HG03103 (cell line): ENCODE data around the gene MTM1.

Experiments used
- ATAC-seq: cut with Tn5 transposase; IDR thresholded peaks from one replicate; pipeline ENCODE4 v1.9.1; 2021; ENCODE audit warnings: low read depth; ENCODE audit not compliant: unreplicated experiment

MTM1 gene

DNA sequence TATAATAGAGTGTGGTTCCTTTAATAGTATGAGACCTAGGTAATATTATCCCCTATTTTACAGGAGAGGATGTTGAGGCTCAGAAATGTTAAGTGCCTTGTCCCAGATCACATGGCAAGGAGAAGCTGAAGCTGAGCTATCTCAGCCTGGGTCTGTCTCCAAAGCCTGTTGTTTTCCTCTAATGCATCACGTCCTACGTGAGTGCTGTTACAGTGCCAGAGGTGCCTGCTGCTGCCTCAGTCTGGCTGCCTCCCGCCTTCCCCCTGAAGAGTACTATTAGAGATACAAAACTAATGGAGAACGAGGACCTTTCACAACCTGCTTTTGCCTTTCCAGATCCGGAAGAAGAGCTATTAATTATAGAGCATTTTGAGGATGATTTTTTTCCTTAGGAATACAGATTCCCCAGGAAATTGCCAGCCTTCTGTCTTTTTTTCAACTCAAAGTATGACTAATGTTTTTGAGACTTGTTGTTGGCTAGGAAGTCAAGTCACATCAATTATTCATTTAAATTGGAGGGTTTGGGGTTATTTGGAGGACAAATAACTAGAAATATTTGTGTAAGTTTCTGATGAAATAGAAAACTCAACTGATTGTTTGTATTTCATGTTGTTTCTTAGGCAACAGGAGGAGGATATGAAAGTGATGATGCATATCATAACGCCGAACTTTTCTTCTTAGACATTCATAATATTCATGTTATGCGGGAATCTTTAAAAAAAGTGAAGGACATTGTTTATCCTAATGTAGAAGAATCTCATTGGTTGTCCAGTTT lies 80.9 kb downstream of the MTM1 start:
- ATAC-seq, result no peak

DNA sequence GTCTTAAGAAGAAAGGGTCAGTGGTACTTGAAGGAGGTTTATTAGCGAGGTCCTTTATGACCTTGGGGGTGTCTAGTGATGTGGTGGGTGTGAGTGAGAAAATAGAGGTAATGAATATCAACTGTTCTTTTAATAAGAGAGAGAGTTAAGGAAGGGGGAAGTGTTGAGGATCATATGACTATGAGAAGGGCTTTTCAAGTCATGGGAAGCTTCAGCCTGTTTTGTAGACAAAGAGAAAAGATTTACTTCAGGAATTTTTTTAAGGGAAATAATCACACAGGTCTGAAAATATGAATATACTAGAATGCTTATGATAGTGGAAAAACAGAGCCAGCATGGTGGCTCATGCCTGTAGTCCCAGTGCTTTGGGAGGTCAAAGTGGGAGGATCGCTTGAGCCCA lies 83.5 kb downstream of the MTM1 start:
- ATAC-seq, result no peak

DNA sequence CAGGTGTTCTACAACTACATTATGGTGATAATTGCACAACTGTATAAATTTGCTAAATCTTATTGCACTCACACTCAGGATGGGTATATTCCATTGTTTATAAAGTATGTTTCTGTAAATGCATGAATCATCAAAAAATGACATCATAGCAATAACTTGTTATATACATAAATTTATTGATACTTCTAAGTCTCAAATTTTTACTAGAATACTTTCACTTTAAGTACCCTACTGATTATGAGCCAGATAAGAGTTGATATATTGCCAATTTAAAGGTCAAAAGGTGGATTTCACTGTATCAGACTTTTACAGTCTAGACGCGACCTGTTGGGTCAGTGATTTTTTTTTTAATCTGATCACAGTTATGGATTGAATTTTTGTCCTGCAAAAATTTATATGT lies 87.4 kb downstream of the MTM1 start:
- ATAC-seq, result no peak

DNA sequence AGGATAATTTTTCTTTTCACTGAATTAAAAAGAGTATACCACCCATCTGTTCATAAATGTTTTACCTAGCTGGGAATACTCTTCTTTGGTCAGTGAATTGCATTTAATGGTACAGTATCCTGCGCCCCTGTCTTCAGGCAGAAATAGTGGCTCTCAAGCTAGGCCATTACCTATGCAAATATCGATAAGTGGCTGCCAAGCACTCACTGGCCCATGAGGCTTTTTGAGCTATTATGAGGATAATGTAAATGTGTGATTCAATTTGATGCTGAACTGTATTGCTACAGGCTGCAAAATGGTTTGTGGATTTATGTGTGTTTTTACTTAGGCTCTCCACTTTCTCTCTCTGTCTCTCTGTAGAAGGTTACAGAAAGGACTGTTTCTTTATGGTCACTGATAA lies 94.7 kb downstream of the MTM1 start:
- ATAC-seq, result no peak

DNA sequence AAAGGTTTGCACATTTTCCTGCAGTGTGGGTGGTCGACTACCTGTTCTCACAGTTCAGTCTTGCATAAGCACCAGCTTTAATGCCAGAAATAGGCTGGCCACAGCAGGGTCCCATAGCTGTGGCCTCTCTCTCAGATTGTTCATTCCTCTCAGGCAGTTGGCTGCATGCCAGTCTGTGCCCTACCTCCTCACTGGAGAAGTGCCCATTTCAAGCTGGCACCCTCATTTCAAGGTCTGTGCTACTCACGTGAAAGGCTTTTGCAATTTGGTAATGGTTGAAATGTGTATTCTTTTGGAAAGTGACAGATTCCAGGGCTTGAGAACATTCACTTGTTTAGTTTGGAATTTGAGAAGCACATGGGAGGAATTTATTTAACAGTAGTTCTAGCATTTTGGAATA lies 95.9 kb downstream of the MTM1 start:
- no peak for ATAC-seq

DNA sequence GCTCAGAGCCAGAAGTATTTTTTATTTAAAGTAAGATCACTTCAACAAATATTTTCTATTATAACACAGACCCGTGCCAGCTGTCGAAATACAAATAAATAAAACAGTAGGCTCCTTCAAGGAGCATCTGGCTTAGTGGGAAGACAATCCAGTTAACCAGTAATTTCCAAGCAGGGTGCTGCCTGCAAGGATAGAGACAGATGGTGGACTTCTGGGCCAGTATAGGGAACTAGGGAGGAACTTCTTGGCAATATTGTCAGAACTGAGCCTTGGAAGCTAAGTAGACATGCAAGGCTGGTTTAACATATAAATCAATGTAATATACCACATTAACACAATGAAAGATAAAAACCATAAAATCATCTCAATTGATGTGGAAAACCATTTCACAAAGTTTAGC lies 107.8 kb downstream of the MTM1 start:
- no peak for ATAC-seq

DNA sequence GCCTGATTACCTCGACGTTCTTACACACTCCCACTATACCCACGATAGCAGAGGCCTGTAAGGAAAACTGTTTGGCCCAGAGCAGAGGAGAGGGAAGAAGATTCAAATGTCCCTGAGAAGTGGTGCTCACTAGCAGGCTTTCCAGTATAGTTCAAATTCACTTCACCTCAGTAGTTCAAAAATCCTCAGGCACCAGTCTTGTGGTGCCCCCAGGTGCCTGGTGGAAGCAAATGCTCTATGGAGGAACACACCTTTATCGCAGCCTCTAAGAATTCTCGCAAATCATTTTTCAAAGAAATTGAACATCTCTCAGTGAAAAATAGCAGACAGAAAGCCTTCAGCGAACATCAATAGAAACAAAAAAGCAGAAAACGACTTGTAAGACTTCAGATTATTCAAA lies 112.6 kb downstream of the MTM1 start:
- ATAC-seq, result no peak

DNA sequence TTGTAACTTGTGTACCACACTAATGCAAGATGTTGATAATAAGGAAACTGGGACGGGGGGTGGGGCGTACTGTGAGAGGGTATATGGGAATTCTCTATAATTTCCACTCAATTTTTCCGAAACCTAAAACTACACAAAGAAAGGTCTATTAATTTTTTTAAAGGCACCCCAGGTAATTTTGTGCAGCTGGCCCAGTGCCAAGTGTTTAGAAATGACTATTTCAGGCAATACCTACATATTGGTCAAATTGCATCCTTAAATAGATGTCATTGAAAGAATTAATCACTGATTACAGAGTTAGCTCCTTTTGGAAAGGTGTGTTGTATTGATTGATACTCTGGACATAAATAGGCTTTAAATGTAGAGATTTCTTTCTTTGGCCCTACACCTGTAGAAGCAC lies 114.7 kb downstream of the MTM1 start:
- ATAC-seq, result no peak

DNA sequence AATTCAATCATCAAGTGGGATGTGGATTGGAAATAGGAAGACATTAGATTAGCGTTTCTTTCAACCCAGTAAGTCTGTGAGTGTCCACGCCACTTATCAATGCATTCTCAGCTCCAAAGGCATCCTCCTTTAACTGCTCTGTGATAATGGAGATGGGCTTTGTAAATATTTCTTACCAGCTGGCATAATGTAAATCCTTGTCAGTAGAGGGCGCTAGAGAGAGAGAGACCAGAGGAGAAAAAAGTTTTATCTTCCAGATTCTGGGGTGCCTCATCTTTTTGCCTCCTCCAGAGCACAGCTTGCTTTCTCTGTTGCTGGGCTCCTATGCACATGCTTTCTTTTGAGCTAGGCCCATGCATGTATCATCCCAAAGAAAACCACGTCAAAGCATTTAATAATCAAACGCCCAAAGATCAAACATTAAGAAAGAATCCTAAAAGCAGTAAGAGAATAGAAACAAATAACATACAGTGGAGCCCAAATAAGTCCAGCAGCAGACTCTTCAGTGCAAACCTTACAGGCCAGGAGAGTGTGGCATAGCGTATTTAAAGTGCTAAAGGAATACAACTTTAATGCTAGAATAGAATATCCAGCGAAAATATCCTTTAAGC lies 115.2 kb downstream of the MTM1 start:
- ATAC-seq, result no peak

DNA sequence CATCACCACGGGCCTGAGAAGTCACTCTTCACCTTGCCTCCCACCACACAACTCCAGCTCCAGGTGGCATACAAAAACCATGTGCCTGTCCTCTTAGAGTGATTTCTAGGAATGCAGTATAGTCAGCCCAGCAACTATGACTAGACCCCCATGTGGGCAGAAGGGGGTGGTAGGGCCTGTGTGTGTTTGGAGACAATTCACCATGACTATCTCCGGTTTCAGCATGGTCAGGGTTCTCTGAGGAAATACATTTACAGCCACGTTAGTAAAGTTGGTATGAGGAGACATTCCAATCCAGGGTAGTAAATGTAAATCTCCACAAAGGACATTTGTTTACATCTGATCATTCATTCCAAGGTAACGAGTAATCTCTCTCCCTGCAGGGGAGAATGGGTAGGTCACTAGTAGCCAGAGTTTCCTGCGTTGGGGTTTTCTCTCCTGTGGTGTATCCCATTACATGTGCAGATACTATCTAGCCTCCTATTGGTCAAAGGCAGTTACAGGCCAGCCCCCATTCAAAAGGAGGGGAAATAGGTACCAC lies 120.6 kb downstream of the MTM1 start:
- no peak for ATAC-seq

DNA sequence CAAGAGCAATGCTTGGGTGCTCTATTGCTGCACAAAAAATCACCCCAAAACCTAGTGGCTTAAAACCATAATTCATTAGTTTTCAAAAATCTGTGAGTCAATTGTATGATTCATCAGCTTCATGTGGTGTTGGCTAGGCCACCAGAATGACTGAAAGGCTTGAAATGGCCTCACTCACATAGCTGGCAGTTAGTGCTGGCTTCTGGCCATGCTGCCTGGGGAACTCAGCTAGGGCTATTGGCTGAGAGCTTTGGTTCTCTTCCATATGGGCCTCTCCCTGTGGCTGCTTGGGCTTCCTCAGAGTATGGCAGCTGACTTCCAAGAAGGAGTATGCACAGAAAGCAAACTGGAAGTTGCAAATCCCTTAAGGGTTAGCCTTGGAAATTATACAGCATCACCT lies 121.7 kb downstream of the MTM1 start:
- ATAC-seq, result no peak

DNA sequence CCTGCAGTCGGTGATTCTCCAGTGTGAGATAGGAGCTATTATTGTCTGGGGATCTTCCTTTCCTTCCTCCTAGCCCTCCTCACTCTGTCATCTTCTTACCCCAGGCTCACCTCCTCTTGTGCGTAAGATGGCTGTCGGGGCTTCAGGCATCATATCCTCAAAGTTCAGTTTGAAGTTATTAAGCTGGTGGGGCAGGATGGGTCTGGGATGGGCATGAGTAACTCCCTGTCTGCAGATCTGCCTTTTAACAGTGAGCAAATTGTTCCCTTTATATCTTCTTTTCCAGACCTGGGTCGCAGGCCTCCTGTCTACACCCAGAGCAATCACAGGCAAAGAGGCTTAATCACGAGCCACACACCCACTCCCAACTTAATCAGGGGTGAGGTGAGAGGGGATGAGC lies 123.9 kb downstream of the MTM1 start:
- ATAC-seq, result no peak

DNA sequence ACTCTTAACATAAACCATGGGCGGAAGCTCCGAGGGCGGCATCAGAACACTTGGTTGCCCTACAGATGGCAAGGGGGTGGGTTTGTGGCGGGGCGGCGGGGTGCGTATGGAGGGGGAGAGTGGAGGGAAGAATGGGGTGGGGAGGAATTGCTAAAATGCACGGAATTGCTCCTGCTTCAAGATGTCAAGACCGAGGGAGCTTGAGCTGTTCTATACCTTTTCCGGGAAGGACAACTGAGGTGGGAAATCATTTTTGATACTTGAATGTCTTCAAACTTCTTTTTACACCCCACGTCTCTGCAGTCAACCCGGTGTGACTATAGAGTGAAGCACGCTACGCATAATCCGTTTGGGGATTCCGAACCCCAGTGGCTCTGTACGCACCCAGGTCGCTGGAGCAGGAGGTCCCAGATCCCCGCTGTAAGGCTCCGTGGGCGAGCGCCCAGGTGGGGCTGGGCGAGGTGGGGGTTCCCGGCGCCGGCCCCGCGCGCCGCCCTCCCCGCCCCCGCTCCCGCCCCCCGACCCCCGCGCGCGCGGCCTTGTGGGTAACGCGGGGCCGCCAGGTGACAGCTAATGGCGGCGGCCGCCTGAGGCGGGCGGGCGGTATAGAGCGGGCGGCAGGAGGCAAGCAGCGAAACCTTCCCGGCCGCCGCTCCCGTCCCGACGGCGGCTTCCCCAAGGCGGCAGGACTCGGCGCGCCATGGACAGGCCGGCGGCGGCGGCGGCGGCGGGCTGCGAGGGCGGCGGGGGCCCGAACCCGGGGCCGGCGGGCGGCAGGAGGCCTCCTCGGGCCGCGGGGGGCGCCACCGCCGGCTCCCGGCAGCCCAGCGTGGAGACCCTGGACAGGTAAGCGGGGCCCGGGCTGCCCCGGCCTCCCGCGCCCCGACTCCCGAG lies 124.7 kb downstream of the MTM1 start, which contains the start of gene MTMR1:
TSS of gene MTMR1 (plus strand) at position 566 of the 894 bp plus-strand sequence. CDS start at position 701, 135 bp downstream.
- peak; percentile 27 for ATAC-seq

DNA sequence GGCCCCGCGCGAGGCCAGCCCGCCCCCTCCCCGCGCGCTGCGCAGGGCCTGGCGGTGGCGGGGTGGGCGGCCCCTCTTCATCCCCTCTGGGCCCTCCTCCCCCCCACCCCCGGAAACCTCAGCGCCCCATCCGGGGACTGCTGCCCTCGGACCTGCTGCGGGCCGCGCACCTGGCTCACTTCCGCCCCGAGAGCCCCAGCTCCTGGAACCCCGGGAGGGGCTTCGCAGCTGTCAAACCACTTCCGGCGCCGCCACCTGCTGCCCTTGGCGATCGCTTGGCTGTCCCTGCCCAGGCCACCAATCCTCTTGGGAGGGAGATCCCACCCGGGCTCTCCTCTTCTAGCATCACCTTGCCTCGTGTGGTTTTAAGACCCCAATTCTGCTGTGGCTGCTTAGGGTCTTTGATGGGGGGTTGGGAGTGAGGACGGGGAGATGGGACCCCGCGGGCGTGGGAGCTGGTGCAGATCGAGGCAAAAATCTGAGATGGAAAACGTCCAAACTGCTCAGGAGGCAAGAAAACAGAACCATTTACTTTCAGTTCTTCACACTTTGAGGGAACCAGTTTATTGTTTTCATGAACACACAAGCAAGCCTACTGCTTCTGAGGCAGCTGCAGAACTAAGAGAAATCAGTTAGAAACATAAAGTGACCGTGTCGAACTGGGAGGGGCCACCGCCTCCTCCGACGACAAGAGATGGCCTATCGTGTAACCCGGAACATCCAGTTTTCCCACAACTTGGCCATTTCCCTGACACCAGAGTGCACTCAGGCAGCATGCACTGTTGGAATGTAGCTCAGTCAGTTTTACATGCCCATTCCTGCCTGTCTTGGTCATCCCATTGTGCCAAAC lies 125.5 kb downstream of the MTM1 start:
- peak; percentile 56 for ATAC-seq

DNA sequence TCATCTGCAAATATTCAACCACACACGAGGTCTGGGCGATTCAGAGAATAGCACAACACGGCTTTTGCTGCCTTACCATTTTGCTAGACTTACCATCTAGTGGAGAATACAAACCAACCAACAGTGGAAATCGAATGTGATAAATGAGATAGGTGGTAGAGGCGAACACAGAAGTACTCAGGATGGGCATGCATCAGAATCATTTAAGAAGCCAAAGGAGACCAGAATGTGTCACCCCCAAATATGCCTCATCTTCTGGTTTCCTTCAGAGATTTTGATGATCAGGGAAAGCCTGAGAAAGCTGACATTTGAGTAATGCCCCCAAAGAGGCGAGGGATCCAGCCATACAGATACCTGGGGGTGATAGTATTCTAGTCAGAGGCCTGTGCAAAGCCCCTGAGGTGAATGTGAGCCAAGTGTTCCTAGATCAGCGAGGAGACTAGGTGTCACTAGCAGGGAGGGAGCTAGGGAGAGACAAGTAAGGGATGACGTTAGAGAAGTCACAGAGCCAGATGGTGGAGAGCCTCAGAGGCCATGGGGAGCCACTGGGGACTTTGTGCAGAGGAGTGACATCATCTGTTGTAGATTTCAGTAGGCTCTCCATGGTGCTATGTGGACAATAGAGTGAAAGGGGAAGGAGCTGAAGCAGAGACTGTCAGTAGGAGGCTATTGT lies 126.5 kb downstream of the MTM1 start:
- ATAC-seq, result peak; percentile 36

DNA sequence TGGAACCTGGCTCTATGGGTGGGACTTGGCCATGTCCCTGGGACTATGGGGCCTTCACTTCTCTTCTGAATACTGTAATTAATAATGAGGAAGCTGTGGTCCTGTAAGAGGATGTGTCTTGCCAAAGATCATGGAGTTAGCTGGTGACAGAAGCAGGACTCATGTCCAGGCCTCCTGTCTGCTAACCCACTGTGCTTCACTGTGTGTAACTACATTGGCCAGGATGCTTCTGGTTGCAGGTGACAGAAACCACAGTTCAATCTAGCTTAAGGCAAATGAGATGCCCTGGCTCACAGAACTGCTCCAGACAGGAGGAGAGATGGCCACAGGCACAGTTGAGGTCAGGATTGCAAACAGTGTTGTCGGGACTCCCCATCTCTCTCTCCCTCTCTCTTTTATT lies 127.9 kb downstream of the MTM1 start:
- ATAC-seq, result no peak

DNA sequence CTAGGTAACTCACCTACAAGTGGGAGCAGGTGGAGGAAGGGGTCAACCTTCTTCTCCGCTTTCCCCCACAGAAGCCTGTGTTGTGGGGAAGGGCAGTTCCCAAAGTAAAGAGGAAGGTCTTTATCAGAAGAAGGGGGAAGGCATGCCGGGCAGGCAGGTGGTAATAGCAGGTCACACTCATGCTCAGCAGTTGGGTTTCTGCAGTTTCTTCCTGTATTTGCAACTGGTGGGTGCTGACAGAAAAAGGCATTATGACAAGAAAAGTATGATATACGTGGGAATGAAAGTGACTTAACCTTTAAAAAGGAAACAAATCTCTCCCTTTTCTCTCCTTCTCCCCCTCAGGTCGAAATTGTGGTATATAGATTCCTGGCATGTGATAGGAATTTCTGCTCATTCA lies 128.4 kb downstream of the MTM1 start:
- no peak for ATAC-seq

DNA sequence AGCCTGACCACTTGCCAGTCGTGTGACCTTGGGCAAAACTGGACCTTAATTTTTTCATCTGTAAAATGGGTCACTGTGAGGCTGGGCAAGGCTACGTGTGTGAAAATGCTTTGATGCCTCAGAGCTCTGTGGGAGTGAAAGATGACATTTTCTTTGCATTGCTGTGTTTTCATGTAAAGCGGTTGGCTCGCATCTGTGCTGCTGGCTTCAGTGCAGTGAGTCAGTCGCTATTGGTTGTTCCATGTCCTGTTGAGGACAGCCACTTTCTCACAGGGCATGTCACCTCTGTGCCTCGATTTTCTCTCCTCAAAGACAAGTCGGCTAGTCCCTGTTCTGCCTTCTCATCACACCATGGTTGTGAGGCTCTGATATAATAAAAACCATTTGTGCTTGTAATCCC lies 129.2 kb downstream of the MTM1 start:
- ATAC-seq, result no peak

DNA sequence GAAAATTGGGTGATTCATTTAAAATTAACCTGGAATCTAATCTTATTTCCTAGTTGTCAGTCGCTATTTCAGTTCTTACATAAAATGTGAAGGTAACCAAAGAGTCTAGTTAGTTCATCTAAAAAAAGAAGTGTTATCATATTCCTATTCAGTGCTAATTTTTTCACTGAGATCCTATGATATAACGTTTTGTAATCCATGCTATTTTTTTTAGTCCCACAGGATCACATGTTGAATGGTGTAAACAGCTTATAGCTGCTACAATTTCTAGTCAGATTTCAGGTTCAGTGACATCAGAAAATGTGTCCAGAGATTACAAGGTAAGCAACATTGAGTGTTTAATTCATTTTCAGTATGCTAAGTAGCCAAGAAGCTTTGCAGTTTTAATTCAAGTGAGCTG lies 130.6 kb downstream of the MTM1 start:
- no peak for ATAC-seq

DNA sequence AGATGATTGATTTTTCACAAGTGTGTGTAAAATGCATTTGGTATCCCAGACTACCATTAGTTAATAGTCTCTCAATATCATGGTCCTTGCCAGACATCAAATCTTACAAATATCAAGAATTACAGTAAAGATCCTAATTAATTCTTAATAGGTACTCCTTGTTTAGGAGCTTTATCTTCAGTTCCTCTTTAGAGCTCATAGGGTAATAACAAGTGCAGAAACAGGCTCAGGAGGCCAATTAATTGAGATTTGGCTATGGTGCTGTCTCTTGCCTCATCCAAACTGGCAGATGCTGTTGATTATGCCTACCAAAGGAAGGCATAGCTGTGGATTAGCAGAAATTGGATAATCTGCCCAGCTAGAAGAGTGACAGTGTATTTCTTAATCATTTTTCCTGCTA lies 131.7 kb downstream of the MTM1 start:
- no peak for ATAC-seq
